Ovary (tissue), 3 donors: Measurements from ENCODE around the gene JPT1.

ENCODE experiments used
- POLR2A ChIP-seq: fragments of 450-650 bp; IDR thresholded peaks from one replicate; pipeline ENCODE4 v1.6.1; 2017; ENCODE audit warnings: antibody characterized with exemption, mild to moderate bottlenecking, moderate library complexity
- TF ChIP-seq, protein P1 (sequence below), 3 donors: fragments of 450-650 bp in 2 of 3; fragments of 200-600 bp in 1 of 3; IDR thresholded peaks; one replicate each; pipeline versions ENCODE4 v1.5.1 to v1.8.0; 2016 to 2022; ENCODE audit warnings: antibody characterized with exemption in 3 of 3, mild to moderate bottlenecking in 1 of 3
- donor health status: DM: no; HTN: no; CAD: no.

DNA sequence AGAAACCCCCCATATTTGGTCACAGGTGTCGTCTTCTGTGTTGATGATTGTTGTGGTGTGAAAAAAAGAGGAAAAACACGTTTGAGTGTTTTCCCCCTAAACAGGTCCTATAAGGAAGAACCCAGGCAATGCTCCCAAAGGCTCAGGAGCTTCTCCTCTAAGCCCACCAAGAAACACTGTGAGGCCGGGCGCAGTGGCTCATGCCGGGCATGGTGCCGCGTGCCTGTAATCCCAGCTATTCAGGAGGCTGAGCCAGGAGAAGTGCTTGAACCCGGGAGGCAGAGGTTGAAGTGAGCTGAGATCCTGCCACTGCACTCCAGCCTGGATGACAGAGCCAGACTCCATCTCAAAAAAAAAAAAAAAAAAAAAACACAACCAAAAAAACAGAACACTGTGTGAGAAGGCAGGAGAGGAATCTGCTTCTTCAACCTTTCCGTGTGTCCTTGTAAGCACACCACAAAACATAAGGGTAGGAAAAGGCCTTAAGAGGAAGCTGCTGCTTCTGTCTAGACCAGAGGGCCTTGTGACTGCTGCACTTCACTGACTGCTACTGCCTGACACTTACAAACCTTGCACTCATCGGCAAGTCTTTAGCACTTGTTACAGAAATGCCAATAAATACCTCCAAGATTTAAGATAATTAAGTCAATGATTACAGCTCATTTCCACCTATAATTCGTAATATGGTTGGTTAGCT lies 9.3 kb downstream of the JPT1 start:
- TF ChIP-seq, protein P1, sequence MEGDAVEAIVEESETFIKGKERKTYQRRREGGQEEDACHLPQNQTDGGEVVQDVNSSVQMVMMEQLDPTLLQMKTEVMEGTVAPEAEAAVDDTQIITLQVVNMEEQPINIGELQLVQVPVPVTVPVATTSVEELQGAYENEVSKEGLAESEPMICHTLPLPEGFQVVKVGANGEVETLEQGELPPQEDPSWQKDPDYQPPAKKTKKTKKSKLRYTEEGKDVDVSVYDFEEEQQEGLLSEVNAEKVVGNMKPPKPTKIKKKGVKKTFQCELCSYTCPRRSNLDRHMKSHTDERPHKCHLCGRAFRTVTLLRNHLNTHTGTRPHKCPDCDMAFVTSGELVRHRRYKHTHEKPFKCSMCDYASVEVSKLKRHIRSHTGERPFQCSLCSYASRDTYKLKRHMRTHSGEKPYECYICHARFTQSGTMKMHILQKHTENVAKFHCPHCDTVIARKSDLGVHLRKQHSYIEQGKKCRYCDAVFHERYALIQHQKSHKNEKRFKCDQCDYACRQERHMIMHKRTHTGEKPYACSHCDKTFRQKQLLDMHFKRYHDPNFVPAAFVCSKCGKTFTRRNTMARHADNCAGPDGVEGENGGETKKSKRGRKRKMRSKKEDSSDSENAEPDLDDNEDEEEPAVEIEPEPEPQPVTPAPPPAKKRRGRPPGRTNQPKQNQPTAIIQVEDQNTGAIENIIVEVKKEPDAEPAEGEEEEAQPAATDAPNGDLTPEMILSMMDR (IDR thresholded peaks at IDR 0.05): no peak
- no peak for TF ChIP-seq POLR2A
